ENCODE measurements around the gene MATN1.

The MATN1 gene

GRCh38 chr1:30744060-30744756, 20.8 kb upstream of the MATN1 start:
- no peak for DNase-seq

- DNase-seq = peak in 1 of 2 experiments; percentile 78
These were observed 20.2 kb upstream of the MATN1 start for GRCh38 chr1:30743584-30744059.

DNA sequence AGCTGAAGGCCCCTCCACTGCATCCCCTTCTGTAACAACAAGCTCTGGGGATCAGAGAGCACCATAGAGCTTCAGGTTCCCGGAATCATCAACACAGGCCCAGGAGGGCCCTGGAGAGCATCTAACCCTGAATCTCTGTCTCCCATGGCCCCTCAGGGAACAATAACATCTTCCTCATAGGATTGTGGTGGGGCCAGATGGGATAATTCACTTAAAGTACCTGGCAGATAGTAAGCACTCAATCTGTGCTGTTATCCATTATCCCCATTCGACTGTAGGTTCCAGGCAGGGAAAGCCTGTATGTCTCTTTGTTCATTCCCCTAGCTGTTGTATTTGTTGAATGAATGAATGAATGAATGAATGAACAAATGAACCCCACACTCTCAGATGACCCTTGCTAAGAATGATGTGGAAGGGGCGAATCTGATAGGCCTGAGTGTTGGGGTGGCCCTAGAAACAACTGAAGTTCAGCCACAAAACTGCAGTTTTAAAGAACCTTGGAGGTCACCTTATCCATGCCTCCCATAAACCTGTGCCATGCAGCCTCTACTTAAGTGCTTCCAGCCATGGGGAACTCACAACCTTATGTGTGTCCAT, 19.7 kb upstream of the MATN1 start:
- no peak for DNase-seq

- no peak for DNase-seq
These were observed 19.0 kb upstream of the MATN1 start for GRCh38 chr1:30742300-30742962.

GRCh38 chr1:30741239-30741894, 18.0 kb upstream of the MATN1 start:
- DNase-seq = no peak

DNA sequence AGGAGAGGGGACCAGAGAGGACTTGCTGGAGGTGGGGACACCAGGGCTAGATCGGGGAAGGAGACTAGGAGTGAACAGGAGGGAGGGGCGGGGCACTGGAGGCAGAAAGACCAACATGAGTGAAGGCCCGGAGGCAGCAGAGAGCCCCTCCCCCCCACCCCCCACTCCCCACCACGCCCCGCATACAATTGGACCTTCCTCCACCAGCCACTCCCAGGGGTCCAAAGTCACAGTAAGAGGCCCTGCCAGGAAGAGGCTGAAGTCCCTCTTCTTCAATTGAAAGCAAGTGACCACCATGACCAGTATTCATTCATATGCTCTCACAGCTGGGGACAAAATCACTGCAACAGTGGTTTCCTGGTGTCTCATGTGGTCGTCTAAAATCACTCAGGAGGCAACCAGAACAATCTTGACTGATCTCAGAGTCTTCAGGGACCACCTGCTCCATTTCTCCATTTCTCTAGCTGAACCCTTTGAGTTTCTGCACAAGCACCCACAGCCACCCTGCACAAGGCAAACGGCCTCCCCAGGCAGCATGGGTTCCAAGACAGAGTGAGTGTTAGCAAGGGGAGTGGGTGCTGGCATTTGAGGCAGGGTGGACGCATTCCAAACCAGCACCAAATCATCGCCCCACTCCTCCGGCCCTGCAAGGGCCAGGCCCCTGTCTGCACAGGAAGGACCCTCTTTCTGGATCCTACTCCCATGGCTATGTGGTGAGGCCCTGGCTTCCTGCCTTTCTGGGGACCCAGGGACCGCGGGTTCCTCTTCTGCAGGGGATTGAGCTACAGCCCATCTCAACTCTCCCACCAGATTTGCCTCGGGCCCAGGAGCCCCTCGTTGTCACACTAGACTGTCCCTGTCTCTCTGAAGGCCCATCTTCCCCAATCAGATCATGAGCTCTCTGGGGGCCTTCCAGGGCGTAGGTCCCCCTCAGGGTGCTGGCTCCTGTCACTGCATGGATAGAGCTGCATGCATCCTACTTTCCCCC, 17.2 kb upstream of the MATN1 start:
- no peak for DNase-seq

GRCh38 chr1:30739601-30740000, 16.2 kb upstream of the MATN1 start:
- no peak for DNase-seq

DNA sequence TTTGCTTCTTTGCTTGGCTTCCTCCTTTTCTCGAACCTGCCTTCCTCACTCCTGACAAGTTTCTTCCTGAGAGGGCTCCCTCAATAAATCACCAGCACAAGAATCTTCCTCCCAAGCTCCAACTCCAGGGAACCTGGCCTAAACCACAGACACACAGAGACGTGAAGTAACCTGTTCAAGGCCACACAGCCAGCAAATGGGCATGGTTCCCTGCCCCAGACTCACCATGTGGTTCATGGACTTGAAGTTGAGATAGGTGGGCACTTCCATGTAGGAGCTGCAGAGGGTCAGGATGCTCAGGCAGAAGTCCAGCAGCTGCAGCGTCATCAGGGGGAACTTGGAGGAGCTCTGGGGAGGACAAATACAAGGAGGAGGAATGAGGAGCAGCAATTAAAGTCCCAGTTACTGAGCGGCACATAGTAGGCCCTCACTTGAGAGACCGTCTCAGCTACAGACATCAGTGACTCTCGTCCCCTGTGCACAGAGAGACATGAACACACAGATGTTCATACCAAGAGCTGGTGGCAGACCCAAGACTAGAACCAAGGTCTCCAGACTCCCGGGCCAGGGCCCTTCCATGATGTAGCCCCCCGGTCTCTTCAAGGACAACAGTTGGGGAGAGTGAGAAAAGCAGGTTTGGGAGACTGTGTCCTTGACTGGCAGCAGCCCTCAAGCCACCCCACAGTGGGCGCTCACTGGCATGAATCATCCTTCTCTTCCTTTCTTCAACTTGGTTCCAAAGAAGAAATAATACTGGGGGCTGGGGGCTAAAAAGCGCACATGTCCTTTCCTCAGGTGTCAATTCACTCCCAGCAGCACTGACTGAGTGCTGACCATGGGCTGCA, 15.6 kb upstream of the MATN1 start:
- no peak for DNase-seq

- DNase-seq = no peak
These were observed 14.8 kb upstream of the MATN1 start for GRCh38 chr1:30738040-30738714.

GRCh38 chr1:30737357-30738039, 14.1 kb upstream of the MATN1 start:
- no peak for DNase-seq

DNA sequence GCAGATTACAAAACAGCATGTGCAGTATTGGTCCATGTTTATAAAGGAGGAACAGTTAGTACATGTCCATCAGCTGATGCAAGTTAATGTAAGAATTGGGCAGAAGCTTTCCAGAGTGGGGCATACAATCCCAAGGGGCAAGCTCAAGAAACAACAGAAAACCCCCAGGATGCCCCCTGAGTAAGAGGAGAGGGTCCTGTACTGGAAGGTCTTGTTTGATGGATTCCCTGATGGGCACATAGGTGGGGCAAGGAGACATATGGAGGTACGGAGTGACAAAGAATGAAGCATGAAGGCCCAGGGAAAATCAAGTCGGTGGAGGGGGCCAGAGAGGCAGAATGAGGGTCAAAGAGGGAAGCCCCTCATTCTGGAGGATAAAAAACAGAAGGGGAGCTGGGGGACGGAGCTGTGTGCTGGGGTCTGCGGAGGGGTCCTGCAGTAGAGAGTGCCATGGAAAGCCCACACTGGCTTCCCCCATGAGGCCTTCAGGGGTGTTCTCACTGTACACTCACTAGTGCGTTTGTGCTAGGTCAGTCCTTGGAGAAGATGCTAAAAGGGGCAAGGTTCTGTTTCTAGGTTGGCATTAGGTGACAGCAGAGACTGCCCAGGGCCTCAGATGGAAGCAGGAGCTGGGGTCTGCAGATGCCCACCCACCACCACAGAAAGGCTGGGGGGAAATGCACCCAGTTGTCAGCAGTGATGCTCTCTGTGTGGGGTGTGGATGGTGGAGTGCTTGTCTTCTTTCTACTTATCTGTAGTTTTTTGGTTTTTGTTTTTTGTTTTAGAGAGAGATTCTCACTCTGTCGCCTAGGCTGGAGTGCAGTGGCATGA, 12.5 kb upstream of the MATN1 start:
- DNase-seq = no peak

- no peak for DNase-seq
These were observed 11.7 kb upstream of the MATN1 start for GRCh38 chr1:30735124-30735523.

DNA sequence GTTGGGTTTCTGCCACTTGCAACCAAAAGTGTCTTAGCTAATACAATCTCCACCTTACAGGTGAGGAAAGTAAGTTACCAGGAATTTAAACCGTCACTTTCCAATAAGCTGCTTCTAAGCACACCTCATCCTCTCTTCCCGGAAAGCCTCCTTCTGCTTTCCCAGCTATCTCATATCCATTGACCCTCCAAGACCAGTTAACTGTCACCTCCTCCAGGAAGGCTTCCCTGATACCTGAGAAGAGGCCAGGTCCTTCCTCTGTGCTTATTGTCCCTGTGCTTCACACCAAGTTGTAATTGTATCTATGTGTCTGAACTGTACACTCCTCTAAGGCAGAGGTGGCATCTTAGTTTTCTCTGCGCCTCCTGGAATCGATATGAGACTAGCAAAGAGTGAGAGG, 11.2 kb upstream of the MATN1 start:
- no peak for DNase-seq

- no peak for DNase-seq
These were observed 10.7 kb upstream of the MATN1 start for GRCh38 chr1:30734106-30734505.

DNA sequence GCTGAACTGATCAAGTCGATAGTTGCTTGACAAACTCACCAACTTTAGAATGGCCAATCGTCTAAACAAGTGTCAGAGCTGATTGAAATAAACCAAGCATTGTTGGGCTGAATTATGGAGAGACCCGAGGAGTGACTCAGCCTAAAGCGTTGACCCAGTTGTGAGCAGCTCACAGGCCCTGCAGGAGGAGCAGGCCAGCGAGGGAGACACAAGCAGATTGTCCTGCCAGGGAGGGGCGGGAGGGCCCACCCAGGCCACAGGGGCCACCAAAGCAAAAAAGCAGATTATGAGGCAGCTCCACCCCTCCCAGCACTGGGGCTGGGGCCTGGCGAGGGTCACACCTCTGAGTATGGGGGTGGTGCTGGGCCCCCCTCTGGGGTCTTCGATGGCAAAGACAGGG, 10.1 kb upstream of the MATN1 start:
- no peak for DNase-seq

- no peak for DNase-seq
These were observed 9.1 kb upstream of the MATN1 start for GRCh38 chr1:30732277-30732996.

DNA sequence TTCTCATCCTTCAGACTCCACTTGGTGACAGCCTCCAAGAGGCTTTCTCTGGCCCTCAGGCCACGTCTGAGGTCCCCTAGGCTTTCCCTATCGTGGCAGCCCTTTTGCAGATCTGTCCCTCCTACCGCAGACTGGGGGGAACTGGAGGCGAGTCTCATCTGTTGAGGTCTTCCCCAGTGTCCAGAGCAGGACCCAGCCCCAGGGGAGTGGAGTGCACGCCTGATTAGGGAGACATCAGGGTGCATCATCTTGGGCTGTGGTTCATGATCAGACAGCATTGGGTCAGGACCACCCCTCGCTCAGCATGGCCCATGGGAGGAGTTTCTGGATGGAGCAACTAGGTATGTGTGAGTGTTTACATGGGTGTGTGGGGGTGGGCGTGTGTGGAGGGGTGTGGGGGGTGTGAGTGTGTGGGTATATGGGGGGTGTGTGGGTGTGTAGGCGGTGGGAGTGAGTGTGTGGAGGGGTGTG, 8.5 kb upstream of the MATN1 start:
- no peak for DNase-seq

- DNase-seq = no peak
These were observed 7.9 kb upstream of the MATN1 start for GRCh38 chr1:30731109-30731805.
